IMR-90 (cell line): ENCODE measurements around the gene ZNF660. TPM values are rescaled to one million over a fixed set of nuclear protein-coding genes. Genes with fewer than 3 reads are reported as not detected.

Source experiments
- ATAC-seq: fragments of 200-7000 bp; cut with Tn5 transposase; 2 replicates; pipeline ENCODE4 v1.9.1; 2020; ENCODE audit warnings: low read depth, mild to moderate bottlenecking, moderate library complexity
- BruUV-seq: library from RNA; stranded (reverse); fragments of 400-500 nt; replicated peaks from 2 replicates; lab custom pipeline; 2021; lab: Mats Ljungman, UMichigan
- CTCF ChIA-PET: fragments of 300-600 bp; formaldehyde crosslinking; extraction: SDS; loops from one replicate; lab custom pipeline; 2021; ENCODE audit warnings: antibody characterized with exemption; lab: Yijun Ruan, JAX
- POLR2A ChIA-PET: fragments of 300-600 bp; sonication (Branson Sonifier 250); formaldehyde crosslinking; loops from one replicate; lab custom pipeline; 2022; ENCODE audit warnings: antibody characterized with exemption; ENCODE audit not compliant: unreplicated experiment; lab: Charles Lee
- DNase-seq: peaks from one replicate; pipeline ENCODE4 v3.0.0; 2013
- H2AFZ ChIP-seq: replicated peaks from 2 replicates; pipeline ENCODE3; 2013; ENCODE audit warnings: low read length, mild to moderate bottlenecking; ENCODE audit not compliant: poor library complexity
- H2AK5ac ChIP-seq: 2 replicates; pipeline ENCODE4 v1.6.1; 2013; ENCODE audit warnings: low read depth, low read length, inconsistent platforms
- H2AK9ac ChIP-seq: replicated peaks from 2 replicates; pipeline ENCODE3; 2013; ENCODE audit warnings: mild to moderate bottlenecking, low read depth, low read length, moderate library complexity; ENCODE audit not compliant: poor library complexity
- H2BK120ac ChIP-seq: 2 replicates; pipeline ENCODE4 v1.6.1; 2013; ENCODE audit warnings: low read depth, low read length, inconsistent platforms
- H2BK15ac ChIP-seq: 3 replicates; pipeline ENCODE4 v1.6.1; 2013; ENCODE audit warnings: low read depth, low read length, inconsistent platforms
- H2BK20ac ChIP-seq: 2 replicates; pipeline ENCODE4 v1.6.1; 2013; ENCODE audit warnings: low read depth, mild to moderate bottlenecking, inconsistent platforms, low read length, moderate library complexity
- H2BK5ac ChIP-seq: 2 replicates; pipeline ENCODE4 v1.6.1; 2013; ENCODE audit warnings: mild to moderate bottlenecking, low read depth, low read length, inconsistent platforms; ENCODE audit not compliant: poor library complexity, severe bottlenecking
- H3K14ac ChIP-seq: replicated peaks from 2 replicates; pipeline ENCODE4 v1.6.1; 2013; ENCODE audit warnings: low read depth, low read length, inconsistent platforms
- H3K18ac ChIP-seq: 2 replicates; pipeline ENCODE4 v1.6.1; 2013; ENCODE audit warnings: low read depth, low read length, control low read depth
- H3K23ac ChIP-seq: 2 replicates; pipeline ENCODE4 v1.6.1; 2013; ENCODE audit warnings: low read depth, low read length, inconsistent platforms
- H3K27ac ChIP-seq: 2 replicates; pipeline ENCODE4 v1.5.1; 2013; ENCODE audit warnings: mild to moderate bottlenecking, control low read depth, low read length; ENCODE audit not compliant: insufficient read depth
- H3K27me3 ChIP-seq: 2 replicates; pipeline ENCODE4 v1.6.1; 2013; ENCODE audit warnings: low read length; ENCODE audit not compliant: control insufficient read depth, insufficient read depth
- H3K36me3 ChIP-seq: 2 replicates; pipeline ENCODE4 v1.6.1; 2013; ENCODE audit warnings: low read length, mixed read lengths; ENCODE audit not compliant: control insufficient read depth, insufficient read depth
- H3K4ac ChIP-seq: 2 replicates; pipeline ENCODE4 v1.6.1; 2013; ENCODE audit warnings: low read depth, low read length, inconsistent platforms
- H3K4me1 ChIP-seq: 2 replicates; pipeline ENCODE4 v1.6.1; 2013; ENCODE audit warnings: low read length, mixed read lengths; ENCODE audit not compliant: control insufficient read depth, insufficient read depth
- H3K4me2 ChIP-seq: 2 replicates; pipeline ENCODE4 v1.6.1; 2013; ENCODE audit warnings: low read depth, mild to moderate bottlenecking, control low read depth, low read length, moderate library complexity
- H3K4me3 ChIP-seq: 2 replicates; pipeline ENCODE4 v1.5.1; 2013; ENCODE audit warnings: low read depth, mild to moderate bottlenecking, control low read depth, low read length, moderate library complexity; ENCODE audit not compliant: insufficient read depth
- H3K56ac ChIP-seq: 2 replicates; pipeline ENCODE4 v1.6.1; 2013; ENCODE audit warnings: low read length, inconsistent platforms; ENCODE audit not compliant: insufficient read depth; ENCODE audit errors: extremely low read depth
- H3K79me1 ChIP-seq, 2 experiments: 2 replicates each; pipeline ENCODE4 v1.6.1; 2013; ENCODE audit warnings: low read length in 2 of 2, inconsistent platforms in 1 of 2, low read depth in 1 of 2
- H3K9ac ChIP-seq: 2 replicates; pipeline ENCODE4 v1.6.1; 2013; ENCODE audit warnings: low read depth, low read length, control low read depth
- H3K9me1 ChIP-seq: 2 replicates; pipeline ENCODE4 v1.6.1; 2013; ENCODE audit warnings: low read length, inconsistent platforms; ENCODE audit not compliant: insufficient read depth
- H3K9me3 ChIP-seq: 2 replicates; pipeline ENCODE4 v1.6.1; 2013; ENCODE audit warnings: low read length; ENCODE audit not compliant: control insufficient read depth, insufficient read depth
- H4K20me1 ChIP-seq: 2 replicates; pipeline ENCODE4 v1.6.1; 2013; ENCODE audit warnings: low read length, inconsistent platforms; ENCODE audit not compliant: insufficient read depth
- H4K5ac ChIP-seq: 2 replicates; pipeline ENCODE4 v1.6.1; 2013; ENCODE audit warnings: mild to moderate bottlenecking, low read depth, low read length, control low read depth
- H4K8ac ChIP-seq, 2 experiments: 2 replicates each; pipeline ENCODE4 v1.6.1; 2013; ENCODE audit warnings: low read depth in 2 of 2, low read length in 2 of 2, control low read depth in 1 of 2, inconsistent platforms in 1 of 2
- H4K91ac ChIP-seq: 2 replicates; pipeline ENCODE4 v1.6.1; 2013; ENCODE audit warnings: low read depth, low read length, inconsistent platforms; ENCODE audit not compliant: insufficient read depth
- BHLHE40 ChIP-seq: fragments of 150-350 bp; IDR thresholded peaks from 2 replicates; pipeline ENCODE4 v1.6.1; 2016; ENCODE audit warnings: mild to moderate bottlenecking, low read depth, low read length
- CHD1 ChIP-seq: IDR thresholded peaks from 2 replicates; pipeline ENCODE4 v1.6.1; 2012; ENCODE audit warnings: low read depth, low read length, improper control_type of control experiment
- NFE2L2 ChIP-seq: fragments of 150-350 bp; IDR thresholded peaks from 2 replicates; pipeline ENCODE4 v1.6.1; 2016; ENCODE audit warnings: low read depth, mild to moderate bottlenecking, low read length
- USF2 ChIP-seq: fragments of 150-350 bp; IDR thresholded peaks from 2 replicates; pipeline ENCODE4 v1.6.1; 2017; ENCODE audit warnings: mild to moderate bottlenecking, antibody characterized with exemption, low read length, low read depth
- dilution Hi-C: fragments of 300-500 bp; cut with HindIII; formaldehyde crosslinking; loops from one replicate; pipeline ENCODE4 v1.14.3; 2018; ENCODE audit warnings: low sequenced_read_pairs; ENCODE audit not compliant: unreplicated experiment
- in situ Hi-C: fragments of 300-500 bp; cut with MboI; formaldehyde crosslinking; loops from 3 replicates; pipeline ENCODE4 v1.14.3; 2019; ENCODE audit warnings: low sequenced_read_pairs, inconsistent platforms, mixed read lengths
- intact Hi-C: fragments of 100-400 bp; cut with micrococcal nuclease; formaldehyde crosslinking; loops from 2 replicates; pipeline ENCODE4 v1.10.0; 2022
- polyA plus RNA-seq, 3 experiments: library from polyadenylated mRNA; depleted of rRNA; stranded (reverse); fragments of >200 nt; gene quantifications; 2 replicates each; pipeline ENCODE4 v1.2.3, GENCODE V29; 2012; ENCODE audit warnings: low replicate concordance in 1 of 3
- total RNA-seq: library from RNA; depleted of rRNA; stranded (reverse); fragments of >200 nt; gene quantifications from 2 replicates; pipeline ENCODE4 v1.2.3, GENCODE V29; 2012

ZNF660 gene
- total and polyA plus RNA-seq, 2 of the 4 experiments (the other 2 are of a cell fraction): 0.70 to 1.3 TPM

DNA sequence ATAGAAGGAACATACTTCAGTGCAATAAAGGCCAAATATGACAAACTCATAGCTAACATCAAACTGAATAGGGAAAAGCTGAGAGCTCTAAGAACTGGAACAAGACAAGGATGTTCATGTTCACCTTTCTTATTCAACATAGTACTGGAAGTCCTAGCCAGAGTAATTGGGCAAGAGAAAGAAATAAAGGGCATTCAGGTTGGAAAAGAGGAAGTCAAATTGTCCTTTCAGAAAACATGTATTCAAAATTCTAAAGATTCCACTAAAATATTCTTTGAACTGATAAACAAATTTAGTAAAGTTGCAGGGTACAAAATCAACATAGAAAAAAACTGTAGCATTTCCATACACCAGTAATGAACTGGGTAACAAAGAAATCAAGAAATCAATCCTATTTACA is 27.9 kb downstream of the ZNF660 start:
- CTCF ChIA-PET: no interaction called here
- no peak overlapping the region for H3K18ac ChIP-seq
- TF ChIP-seq CHD1: no peak
- TF ChIP-seq BHLHE40: no peak
- no peak for TF ChIP-seq USF2
- TF ChIP-seq NFE2L2: no peak
- no peaks in the 10 kb centered on the region for H3K36me3 ChIP-seq
- H3K23ac ChIP-seq: no peak overlapping the region
- no peak overlapping the region for H3K14ac ChIP-seq
- H2AK9ac ChIP-seq: no peak overlapping the region
- intact Hi-C loops (no loop called here), dilution Hi-C loops (no loop called here), in situ Hi-C loops (no loop called here)
- H3K9ac ChIP-seq: no peak overlapping the region
- POLR2A ChIA-PET: no interaction called here
- H3K79me1 ChIP-seq: no peaks in the 10 kb centered on the region
- no peak overlapping the region for H3K56ac ChIP-seq
- no peak overlapping the region for H3K4ac ChIP-seq
- H2BK120ac ChIP-seq: no peak overlapping the region
- H2AFZ ChIP-seq: no peak overlapping the region
- no peak overlapping the region for H3K27ac ChIP-seq
- no peaks in the 10 kb centered on the region for H3K4me1 ChIP-seq
- H2BK15ac ChIP-seq: no peak overlapping the region
- no peak overlapping the region for H4K8ac ChIP-seq
- no peaks in the 10 kb centered on the region for H3K9me3 ChIP-seq
- ATAC-seq (no peak), DNase-seq (no peak)
- H2BK5ac ChIP-seq: no peak overlapping the region
- H2AK5ac ChIP-seq: no peak overlapping the region
- H3K9me1 ChIP-seq: no peaks in the 10 kb centered on the region
- no peak overlapping the region for H4K5ac ChIP-seq
- no TSS peak for BruUV-seq
- H3K4me3 ChIP-seq: no peak overlapping the region
- H3K27me3 ChIP-seq: no peaks in the 10 kb centered on the region
- no peak overlapping the region for H3K4me2 ChIP-seq
- no peak overlapping the region for H2BK20ac ChIP-seq
- no peaks in the 10 kb centered on the region for H4K20me1 ChIP-seq
- no peak overlapping the region for H4K91ac ChIP-seq
